Amniotic stem cell (primary cell): Measurements from ENCODE around the gene CCDC141.

ENCODE experiments used
- DNase-seq: peaks from one replicate; lab custom pipeline; 2025; lab: John Stamatoyannopoulos, UW

The CCDC141 gene

DNA sequence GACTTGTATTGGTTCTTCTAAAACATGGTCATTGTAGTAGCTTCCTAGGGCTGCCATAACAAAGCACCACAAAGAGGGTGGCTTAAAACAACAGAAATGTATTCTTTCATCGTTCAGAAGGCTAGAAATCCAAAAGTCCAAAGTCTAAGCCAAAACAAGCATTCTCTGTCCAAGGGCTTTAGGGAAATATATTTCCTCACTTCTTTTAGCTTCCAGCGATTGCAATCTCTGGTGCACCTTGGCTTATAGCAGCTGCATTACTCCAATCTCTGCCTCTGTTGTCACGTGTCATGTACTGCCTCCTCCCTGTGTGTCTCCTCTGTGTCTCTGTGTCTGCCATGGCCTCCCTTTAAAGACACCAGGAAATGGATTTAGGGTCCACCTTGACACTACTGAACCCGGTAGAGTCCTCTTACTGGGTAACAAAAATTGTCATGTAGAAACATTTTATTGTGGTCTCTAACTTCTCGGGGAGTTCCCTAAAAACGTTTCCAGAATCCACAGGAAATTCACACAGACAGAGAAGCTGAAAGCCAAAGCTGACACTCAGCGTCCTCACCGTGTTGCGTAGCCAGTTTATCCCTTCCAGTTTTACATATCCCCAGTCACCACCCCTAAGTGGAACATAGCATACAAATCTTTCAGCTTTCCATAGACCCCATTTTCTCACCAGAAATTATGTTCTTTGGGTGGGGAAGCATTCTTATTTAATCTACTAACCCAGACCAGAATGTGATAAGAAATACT, 222.0 kb downstream of the CCDC141 start:
- DNase-seq: no peak

DNA sequence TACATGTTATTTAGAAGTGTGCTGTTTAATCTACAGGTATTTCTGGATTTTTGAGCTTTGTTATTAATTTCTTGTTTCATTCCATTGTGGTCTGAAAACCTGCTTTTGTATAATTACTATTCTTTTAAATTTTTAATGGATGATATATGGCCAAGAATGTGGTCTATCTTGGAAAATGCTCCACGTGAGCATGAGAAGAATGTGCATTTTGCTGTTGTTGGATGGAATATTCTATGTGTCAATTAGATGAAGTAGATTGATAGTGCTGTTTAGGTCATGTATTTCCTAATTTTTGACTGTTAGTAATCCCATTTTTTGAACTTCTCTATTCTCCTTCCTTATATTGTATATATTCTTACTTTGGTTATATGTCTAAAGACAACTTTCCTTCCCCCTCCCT, 222.8 kb downstream of the CCDC141 start:
- no peak for DNase-seq

DNA sequence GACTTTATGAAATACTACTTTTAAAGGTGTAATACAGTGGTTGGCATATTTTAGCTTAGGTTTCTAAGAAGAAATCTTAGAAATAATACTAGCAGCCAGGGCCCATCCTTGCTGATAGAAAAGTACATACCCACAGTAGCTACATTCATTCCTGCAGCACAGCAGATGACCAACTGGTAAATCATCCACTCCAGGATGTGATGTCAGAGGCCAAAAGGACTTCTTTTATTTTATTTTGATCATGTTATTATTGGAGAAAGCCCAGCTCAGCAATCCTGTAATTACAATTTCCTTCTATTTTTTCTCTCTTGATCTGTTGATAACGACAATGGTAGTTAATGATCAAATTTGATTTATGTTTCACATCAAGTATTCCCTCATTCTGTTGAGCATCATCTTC, 224.8 kb downstream of the CCDC141 start:
- DNase-seq: no peak

DNA sequence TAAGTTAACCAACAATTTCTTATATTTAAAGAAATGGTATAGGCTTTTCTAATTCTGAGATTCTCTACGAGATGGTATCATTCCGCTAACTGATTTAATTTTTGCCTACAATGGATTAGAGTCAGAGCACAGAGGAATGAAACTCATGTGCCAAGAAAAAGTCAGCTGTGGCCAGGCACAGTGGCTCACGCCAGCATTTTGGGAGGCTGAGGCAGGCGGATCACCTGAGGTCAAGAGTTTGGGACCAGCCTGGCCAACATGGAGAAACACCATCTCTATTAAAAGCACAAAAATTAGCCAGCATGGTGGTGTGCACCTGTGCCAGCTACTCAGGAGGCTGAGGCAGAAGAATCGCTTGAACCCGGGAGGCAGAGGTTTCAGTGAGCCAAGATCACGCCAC, 225.8 kb downstream of the CCDC141 start:
- DNase-seq: no peak

DNA sequence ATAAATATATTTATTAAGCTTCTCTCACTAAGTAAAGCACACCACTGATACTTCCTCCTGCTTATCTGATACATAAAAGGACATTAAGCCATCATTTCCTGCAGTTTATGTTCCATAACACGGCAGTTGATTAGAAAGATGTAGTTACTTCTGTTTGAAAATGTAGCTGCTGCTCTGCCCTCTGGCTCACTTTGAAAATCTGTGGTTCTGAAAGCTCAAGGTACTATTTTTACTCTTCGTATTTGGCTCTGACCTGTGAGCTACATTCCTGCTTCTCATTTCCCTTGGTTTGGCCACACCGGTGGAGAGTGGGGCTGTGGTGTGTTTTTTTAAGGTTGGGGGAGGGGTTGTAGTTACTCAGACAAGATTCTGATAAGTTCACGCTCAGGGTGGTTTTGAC, 229.9 kb downstream of the CCDC141 start:
- DNase-seq: no peak

DNA sequence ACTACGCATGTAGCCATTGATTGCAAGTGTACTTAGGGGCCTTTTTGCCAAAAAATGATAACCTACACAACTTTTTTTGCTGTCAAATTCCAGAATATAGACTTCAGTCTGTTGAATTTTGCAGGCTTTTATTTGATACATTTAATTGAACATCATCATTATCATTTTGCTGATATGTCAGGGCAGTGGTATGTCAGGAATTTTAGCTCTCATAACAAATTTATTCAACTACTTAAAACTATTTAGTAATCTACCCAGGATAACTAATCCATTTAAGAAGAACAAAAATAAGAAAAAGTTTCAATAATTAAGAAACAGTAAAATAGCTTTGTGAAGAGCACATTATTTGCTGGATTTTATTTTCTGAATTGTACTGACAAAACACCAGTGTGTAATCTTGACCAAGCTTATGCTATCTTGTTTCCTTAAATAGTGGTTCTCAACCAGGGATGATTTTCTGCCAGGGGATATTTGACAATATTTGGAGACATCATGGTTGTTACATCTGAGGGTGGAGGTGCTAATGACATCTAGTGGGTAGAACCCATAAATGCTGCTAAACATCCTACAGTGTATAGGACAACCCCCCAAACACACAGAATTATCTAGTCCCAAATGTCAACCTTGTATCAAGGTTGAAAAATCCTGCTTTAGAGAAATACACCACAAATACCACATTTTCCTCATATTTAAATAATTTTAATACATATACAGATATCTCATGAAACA, 230.6 kb downstream of the CCDC141 start:
- DNase-seq: no peak

DNA sequence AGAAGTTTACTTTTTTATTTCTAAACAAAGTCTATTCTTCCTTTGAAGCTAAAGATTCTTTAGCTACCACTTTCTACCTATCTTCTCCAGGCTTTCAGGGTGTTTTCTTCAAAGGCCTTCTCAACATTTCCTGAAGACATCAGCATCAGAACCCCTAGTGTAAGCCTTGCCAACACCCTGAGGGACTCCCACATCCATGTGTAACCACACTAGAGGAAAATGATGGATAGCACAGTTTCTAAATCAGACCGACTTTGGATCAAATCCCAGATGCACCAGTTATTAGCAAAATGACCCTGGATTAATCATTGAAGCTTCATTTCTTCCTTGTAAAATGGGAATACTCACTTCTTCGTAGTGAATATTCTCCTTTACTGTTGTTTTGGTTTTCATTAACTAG, 238.0 kb downstream of the CCDC141 start:
- DNase-seq: no peak

DNA sequence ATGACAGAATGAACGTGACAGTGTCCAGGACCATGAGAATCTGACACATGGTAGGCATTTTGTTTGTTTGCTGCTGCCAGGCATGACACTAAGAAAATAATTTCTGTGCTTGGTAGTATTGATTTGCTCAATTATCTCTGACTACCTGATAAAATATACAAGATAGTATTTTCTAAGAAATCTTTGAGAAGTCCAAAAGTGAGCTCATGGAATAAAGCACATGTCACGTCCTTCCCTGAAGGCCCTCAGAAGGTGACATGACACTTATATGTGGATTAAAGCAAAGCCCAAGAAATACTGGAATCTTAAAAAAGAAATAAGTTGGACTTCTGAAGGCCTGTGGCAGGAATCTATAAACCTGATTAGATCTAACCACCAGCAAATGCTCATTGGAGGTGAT, 238.9 kb downstream of the CCDC141 start:
- no peak for DNase-seq

DNA sequence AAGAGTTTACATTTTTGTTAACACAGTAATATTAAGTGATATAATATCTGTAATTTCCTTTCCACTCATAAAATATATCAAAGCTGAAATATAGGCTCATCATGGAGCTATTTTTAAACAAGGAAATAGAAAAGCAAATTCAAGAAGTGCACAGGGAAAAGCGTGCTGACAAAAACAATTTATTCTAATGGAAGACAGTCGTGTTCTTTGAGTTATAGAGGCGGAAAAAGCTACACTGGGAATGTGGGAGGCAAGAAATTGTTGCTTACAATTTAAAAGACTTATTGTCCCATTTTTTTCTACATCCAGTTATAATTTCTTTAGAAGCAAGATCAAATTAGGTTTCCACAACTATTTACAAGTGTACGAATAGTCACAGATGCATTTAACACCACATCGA, 239.5 kb downstream of the CCDC141 start:
- DNase-seq: no peak

DNA sequence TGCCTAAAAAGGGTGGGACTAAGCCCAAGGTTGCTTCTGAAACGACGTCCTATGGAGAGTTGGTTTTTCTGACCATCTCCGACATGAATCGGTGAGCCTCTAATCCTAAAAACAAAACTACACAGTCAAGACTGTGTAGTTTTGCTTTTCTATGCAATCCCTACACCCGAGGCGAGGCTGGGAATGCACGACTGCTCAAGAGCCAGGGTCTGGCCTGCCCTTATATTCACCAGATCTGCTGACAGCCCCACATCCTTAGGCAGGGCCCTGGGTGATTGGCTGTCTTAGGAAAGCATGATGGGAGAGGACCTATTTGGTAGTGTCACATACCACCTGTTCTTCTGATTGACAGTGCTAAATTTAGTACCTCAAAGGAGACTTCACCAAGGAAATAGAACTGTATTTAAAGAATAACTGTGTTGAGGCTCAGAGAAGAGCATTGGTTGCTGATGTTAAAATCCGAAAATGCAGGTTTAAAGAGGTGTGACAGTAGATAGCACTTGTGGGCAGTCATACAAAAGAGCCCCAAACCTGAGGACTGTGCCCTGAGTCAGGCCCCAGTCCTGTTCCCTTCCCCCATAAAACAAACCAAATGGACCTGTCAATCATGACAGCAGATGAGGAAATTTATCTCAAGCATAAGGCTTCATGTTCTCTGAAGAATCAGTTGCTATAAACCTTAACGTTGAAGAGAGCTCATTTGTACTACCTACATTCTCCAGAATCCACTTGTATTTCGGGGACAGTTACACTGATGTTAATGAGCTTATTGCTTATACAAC, 242.5 kb downstream of the CCDC141 start, which contains the start of gene TTN:
TSS of gene TTN (minus strand) at position 197 of the 782 bp plus-strand sequence. CDS start 2,781 bp downstream, outside the sequence.
- no peak for DNase-seq

DNA sequence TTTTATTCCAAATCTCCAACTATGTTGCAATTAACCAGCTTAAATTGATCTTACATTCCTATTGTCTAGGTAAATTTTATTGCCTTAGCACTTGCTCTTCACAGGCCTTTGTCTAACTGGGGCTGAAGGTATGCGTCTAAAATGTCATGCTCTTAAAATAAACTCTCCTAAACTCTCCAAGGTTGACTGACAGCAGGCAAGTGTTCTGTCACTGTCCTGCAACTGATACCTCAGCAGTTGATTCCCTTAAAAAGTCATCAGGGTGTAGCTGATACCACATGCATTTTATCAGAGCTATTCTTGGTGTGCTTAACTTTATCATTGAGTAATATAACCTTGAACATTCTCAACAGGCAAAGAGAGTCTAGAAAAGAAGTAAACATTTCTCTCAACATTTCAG, 243.4 kb downstream of the CCDC141 start:
- DNase-seq: no peak

DNA sequence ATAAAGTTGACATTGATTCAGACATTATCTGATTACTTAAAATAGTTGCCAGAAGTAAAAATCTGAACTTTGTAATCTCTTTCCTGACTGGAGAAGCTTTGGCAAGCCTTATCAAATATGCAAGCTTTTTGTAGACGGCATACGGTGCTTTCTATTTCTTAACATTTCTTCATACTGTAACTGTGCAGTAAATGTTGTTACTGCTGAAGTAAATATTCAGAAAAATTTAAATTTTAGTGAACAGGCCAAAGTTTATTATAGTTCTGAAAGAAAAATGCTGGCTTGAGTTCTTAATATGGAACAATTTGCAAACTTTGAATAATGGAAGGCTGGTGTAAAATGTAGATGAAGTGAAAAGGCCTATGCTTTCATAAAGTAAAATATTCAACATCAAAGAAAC, 244.5 kb downstream of the CCDC141 start:
- DNase-seq: no peak

DNA sequence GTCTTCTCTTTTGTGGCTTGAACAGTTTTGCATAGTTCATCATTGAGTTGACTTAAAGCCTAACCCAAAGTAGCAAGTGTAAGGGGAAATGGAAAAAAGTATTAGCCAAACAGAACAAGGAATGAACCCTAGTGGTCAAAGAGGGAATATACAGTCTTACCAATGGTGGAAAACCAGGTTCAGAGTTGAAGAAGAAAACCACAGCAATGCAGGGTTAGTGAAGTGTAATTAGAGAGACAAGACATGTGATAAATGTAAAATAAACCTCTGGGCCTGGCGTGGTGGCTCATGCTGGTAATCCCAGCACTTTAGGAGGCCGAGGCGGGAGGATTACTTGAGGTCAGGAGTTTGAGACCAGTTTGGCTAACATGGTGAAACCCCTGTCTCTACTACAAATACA, 245.1 kb downstream of the CCDC141 start:
- no peak for DNase-seq

DNA sequence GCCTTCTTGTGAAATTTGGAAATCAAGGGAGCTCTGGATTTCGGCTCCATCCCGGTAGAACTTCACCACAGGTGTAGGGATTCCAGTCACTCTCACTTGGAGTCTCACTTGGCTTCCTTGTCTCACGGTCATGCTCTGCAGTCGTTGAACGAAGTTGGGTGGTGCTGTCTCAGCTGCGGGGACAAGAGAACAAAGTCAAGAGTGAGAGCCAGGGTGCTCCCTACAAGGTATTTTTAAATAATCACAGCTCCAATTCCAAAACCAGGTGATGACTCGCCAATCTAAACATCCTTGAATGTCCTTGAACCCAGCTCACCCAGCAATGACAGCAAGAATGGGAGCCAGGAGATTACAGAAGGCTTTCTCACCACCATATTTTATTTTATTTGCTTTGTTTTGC, 249.4 kb downstream of the CCDC141 start:
- DNase-seq: no peak

DNA sequence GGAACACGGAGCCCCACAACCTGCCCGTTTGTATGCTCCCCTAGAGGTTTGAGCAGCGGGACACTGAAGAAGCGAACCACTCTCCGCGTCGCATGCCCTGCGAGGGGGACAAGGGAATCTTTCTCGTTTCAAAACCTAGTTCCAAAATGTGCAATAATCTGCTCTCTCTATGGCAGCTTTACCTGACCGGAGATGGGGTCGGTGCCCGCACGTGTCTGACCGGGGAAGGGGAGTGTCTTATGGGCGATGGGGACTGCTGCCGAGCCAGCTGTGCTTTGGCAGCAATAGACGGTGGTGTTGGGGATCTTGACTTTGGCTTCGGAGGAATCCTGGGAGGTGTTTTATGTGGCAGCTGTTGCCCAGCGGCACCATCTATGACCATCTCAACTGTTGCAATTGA, 250.6 kb downstream of the CCDC141 start:
- DNase-seq: no peak

DNA sequence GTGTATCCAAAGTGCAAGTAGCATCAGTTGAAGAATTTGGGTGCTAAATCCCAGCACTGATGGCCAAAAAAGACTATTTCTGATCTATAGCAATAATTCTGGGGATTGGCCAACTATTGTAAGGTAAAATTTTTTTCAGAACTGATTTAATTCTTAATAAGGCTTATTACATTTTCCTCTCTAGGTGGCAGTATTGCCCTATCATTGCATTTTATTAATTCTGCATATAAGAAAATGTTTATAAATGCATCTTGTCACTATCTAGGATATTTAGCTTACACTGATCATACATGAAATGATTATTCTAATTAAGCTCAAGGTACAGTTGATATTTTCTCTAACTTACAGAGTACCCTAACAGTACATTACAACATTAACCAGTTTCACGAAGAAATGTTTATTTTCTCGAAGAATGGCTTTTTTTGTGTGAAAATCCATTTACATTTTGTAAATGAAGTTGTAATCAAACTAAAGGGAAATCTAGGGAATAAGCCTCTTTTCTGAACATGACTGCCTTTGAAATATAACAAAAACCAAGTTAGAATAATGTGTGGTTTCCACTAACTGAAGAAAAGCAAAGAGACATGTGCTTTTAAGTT, 253.8 kb downstream of the CCDC141 start:
- DNase-seq: peak; percentile 17

DNA sequence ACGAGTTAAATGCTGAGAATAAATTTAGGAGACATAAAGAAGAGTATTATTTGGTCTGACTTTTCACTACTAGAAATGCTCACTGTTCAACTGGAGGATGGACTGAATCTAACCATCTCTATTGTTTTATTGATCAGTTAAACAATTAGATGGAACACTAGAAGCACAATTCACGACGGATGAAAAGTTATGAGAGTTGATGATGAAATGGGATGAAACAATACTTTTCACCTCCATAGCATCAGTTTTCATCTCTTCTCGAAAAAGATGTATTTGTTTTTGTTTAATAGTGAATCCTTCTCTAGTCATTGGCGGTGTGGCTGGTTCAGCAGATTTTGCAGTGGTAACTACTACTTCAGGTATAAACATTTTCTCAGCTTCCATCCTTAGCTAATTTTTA, 262.0 kb downstream of the CCDC141 start:
- DNase-seq: no peak

DNA sequence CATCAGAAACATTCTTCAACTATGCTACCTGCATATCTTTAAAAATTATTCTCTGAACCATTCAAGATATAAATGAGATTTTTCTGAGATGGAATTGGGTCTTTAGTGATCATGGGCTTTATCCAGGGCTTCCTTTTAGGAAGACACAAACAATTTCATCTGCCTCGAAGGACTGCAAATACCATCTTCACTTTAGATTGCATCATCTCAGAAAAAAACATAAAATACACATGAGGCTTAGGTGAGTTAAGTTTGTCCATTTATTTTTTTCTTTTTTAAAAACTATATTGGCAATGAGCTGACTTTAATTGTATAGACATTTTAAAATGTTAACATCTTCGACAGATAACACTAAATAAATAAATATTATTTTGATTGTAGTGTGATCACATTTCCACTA, 262.8 kb downstream of the CCDC141 start:
- DNase-seq: no peak

DNA sequence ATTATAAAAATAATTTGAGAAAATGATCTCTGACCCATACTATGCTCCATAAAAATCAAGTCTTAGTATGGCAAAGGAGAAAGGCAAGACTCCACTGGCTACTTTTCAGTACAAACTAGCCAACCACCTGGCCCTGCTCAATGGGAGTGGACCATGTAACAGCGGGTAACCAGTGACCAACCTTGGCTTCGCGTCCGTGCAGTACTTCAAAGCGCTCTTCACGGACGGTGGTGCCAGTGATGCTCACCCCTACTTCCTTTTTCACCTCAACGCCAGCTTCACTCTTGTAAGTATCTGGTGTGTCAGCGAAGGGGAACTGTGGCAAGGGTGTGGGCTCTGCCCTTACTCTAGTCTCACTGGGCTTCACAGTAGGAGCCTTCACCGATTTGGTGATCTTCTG, 266.0 kb downstream of the CCDC141 start:
- DNase-seq: no peak

DNA sequence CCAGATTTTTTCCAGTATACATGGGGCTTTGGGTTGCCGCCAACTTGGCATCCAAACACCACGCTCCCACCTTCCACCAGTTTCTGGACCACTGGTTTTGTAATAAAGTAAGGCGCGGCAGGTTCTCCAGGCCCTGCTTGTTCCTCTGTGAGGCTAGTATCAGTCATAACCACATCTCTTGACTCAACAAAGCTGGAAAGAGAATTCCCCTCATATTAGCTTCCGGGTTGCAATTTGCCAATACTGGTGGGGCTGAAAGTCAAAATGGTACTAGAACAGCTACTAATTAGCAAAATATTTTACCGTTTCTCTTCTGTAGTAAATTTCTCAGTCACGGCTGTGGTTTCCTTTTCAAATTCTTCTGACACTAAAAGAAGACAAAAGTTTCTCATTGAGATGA, 267.7 kb downstream of the CCDC141 start:
- no peak for DNase-seq
